H1 (cell line): Measurements from ENCODE around the gene KRTAP10-3. TPM values are rescaled to one million over a fixed set of nuclear protein-coding genes. Genes with fewer than 3 reads are reported as not detected.

Source experiments
- CTCF ChIA-PET: fragments of 300-600 bp; sonication (Branson Sonifier 250); formaldehyde crosslinking; loops from one replicate; lab custom pipeline; 2021; ENCODE audit not compliant: partially characterized antibody; lab: Charles Lee
- POLR2A ChIA-PET: fragments of 300-600 bp; sonication (Branson Sonifier 250); formaldehyde crosslinking; loops from one replicate; lab custom pipeline; 2021; ENCODE audit warnings: inconsistent platforms; ENCODE audit not compliant: partially characterized antibody; lab: Charles Lee
- DNase-seq, 2 experiments: peaks; one replicate each; pipeline versions ENCODE4 v3.0.0 to v3.0.0-alpha.2; 2010 to 2022; ENCODE audit warnings: low spot score in 2 of 2, low read depth in 1 of 2, mixed read lengths in 1 of 2
- FAIRE-seq: peaks from 2 replicates; lab custom pipeline; 2011; peaks lifted over from hg19 to GRCh38; lab: Jason Lieb, UNC
- H2AFZ ChIP-seq: 2 replicates; pipeline ENCODE4 v1.8.1; 2012; ENCODE audit warnings: low read length, inconsistent platforms
- H2AK5ac ChIP-seq: 2 replicates; pipeline ENCODE4 v1.6.1; 2013; ENCODE audit warnings: low read depth, low read length
- H2BK120ac ChIP-seq: replicated peaks from 2 replicates; pipeline ENCODE3; 2013; ENCODE audit warnings: low read depth, low read length, inconsistent platforms
- H2BK12ac ChIP-seq: 2 replicates; pipeline ENCODE4 v1.6.1; 2013; ENCODE audit warnings: low read depth, low read length
- H2BK15ac ChIP-seq: 2 replicates; pipeline ENCODE4 v1.6.1; 2013; ENCODE audit warnings: low read length
- H2BK20ac ChIP-seq: 2 replicates; pipeline ENCODE4 v1.6.1; 2013; ENCODE audit warnings: low read length
- H2BK5ac ChIP-seq: 2 replicates; pipeline ENCODE4 v1.6.1; 2013; ENCODE audit warnings: low read depth, low read length
- H3K14ac ChIP-seq: 2 replicates; pipeline ENCODE4 v1.6.1; 2013; ENCODE audit warnings: inconsistent platforms; ENCODE audit not compliant: insufficient read length
- H3K18ac ChIP-seq: 2 replicates; pipeline ENCODE4 v1.6.1; 2013; ENCODE audit warnings: low read length; ENCODE audit errors: extremely low read depth
- H3K23ac ChIP-seq: 2 replicates; pipeline ENCODE4 v1.6.1; 2013; ENCODE audit warnings: inconsistent platforms; ENCODE audit not compliant: insufficient read length
- H3K23me2 ChIP-seq: 2 replicates; pipeline ENCODE4 v1.6.1; 2013; ENCODE audit warnings: low read depth, low read length
- H3K27ac ChIP-seq: 2 replicates; pipeline ENCODE4 v1.6.1; 2011; ENCODE audit warnings: low read depth, low read length, inconsistent platforms
- H3K27me3 ChIP-seq, 4 experiments: replicated peaks in 1 of 4; 1 replicate in 1 of 4; 2 replicates in 3 of 4; pipeline versions ENCODE4 v1.6.1 to v1.8.1; 2011 to 2013; ENCODE audit warnings: low read length in 3 of 4, mild to moderate bottlenecking in 3 of 4, inconsistent platforms in 2 of 4, mixed read lengths in 2 of 4, moderate library complexity in 1 of 4; ENCODE audit not compliant: control insufficient read depth in 3 of 4, insufficient read depth in 3 of 4; ENCODE audit errors: extremely low read depth in 1 of 4
- H3K36me3 ChIP-seq, 4 experiments: 2 replicates each; pipeline versions ENCODE4 v1.6.1 to v1.8.1; 2011 to 2013; ENCODE audit warnings: mild to moderate bottlenecking in 4 of 4, low read length in 3 of 4, moderate library complexity in 2 of 4, control low read depth in 1 of 4, inconsistent platforms in 1 of 4; ENCODE audit not compliant: insufficient read depth in 4 of 4, control insufficient read depth in 2 of 4
- H3K4ac ChIP-seq: replicated peaks from 2 replicates; pipeline ENCODE3; 2013; ENCODE audit warnings: low read length, low read depth, mixed read lengths, inconsistent platforms; ENCODE audit not compliant: insufficient read length
- H3K4me1 ChIP-seq, 4 experiments: replicated peaks in 1 of 4; 1 replicate in 1 of 4; 2 replicates in 3 of 4; pipeline versions ENCODE4 v1.6.1 to v1.8.1; 2011 to 2013; ENCODE audit warnings: low read length in 3 of 4, inconsistent platforms in 2 of 4, mixed read lengths in 1 of 4; ENCODE audit not compliant: insufficient read depth in 4 of 4, control insufficient read depth in 3 of 4
- H3K4me2 ChIP-seq, 2 experiments: 2 replicates each; pipeline versions ENCODE4 v1.6.1 to v1.8.1; 2011 to 2013; ENCODE audit warnings: low read depth in 2 of 2, low read length in 2 of 2, control low read depth in 1 of 2, inconsistent platforms in 1 of 2, mild to moderate bottlenecking in 1 of 2; ENCODE audit not compliant: insufficient read depth in 1 of 2
- H3K4me3 ChIP-seq, 4 experiments: fragments of 200-600, 300-600 bp in 1 of 4; sonication (generic), shearing (Covaris generic), sonication (Bioruptor Twin) in 1 of 4; 2 replicates each; pipeline versions ENCODE4 v1.5.1 to v1.8.1; 2011 to 2016; ENCODE audit warnings: low read length in 4 of 4, low read depth in 3 of 4, control low read depth in 2 of 4, inconsistent platforms in 2 of 4, mild to moderate bottlenecking in 2 of 4, mixed read lengths in 1 of 4, moderate library complexity in 1 of 4; ENCODE audit not compliant: insufficient read depth in 2 of 4; ENCODE audit errors: extremely low read depth in 1 of 4
- H3K56ac ChIP-seq: replicated peaks from 2 replicates; pipeline ENCODE3; 2013; ENCODE audit warnings: low read depth, mild to moderate bottlenecking, mixed read lengths, low read length, inconsistent platforms; ENCODE audit not compliant: insufficient read length
- H3K79me1 ChIP-seq: 2 replicates; pipeline ENCODE4 v1.6.1; 2013; ENCODE audit warnings: low read depth, low read length, control low read depth
- H3K79me2 ChIP-seq, 2 experiments: 2 replicates each; pipeline versions ENCODE4 v1.6.1 to v1.8.1; 2012 to 2013; ENCODE audit warnings: low read length in 2 of 2, mild to moderate bottlenecking in 2 of 2, inconsistent platforms in 1 of 2; ENCODE audit not compliant: insufficient read depth in 2 of 2, control insufficient read depth in 1 of 2
- H3K9ac ChIP-seq, 4 experiments: replicated peaks in 1 of 4; 1 replicate in 1 of 4; 2 replicates in 3 of 4; pipeline versions ENCODE4 v1.6.1 to v1.8.1; 2011 to 2013; ENCODE audit warnings: low read depth in 3 of 4, low read length in 3 of 4, control low read depth in 2 of 4, mild to moderate bottlenecking in 2 of 4, moderate library complexity in 2 of 4, inconsistent platforms in 1 of 4; ENCODE audit errors: extremely low read depth in 1 of 4
- H3K9me3 ChIP-seq, 2 experiments: 2 replicates each; pipeline versions ENCODE4 v1.6.1 to v1.8.1; 2012 to 2013; ENCODE audit warnings: mild to moderate bottlenecking in 2 of 2, moderate library complexity in 2 of 2, control low read depth in 1 of 2, inconsistent platforms in 1 of 2, low read depth in 1 of 2, low read length in 1 of 2, mixed read lengths in 1 of 2; ENCODE audit not compliant: insufficient read depth in 2 of 2
- H4K20me1 ChIP-seq, 2 experiments: replicated peaks in 1 of 2; 2 replicates each; pipeline versions ENCODE3 to v1.8.1; 2011 to 2013; ENCODE audit warnings: inconsistent platforms in 2 of 2, low read length in 2 of 2, mild to moderate bottlenecking in 1 of 2; ENCODE audit not compliant: insufficient read depth in 2 of 2, control insufficient read depth in 1 of 2
- H4K5ac ChIP-seq: 2 replicates; pipeline ENCODE4 v1.6.1; 2013; ENCODE audit warnings: low read length, low read depth, mixed read lengths, inconsistent platforms; ENCODE audit not compliant: insufficient read length
- H4K8ac ChIP-seq: 2 replicates; pipeline ENCODE4 v1.8.0; 2013; ENCODE audit warnings: mild to moderate bottlenecking, moderate library complexity, low read length, inconsistent platforms; ENCODE audit not compliant: insufficient read depth; ENCODE audit errors: extremely low read depth
- H4K91ac ChIP-seq: replicated peaks from 2 replicates; pipeline ENCODE3; 2013; ENCODE audit warnings: low read length, mixed read lengths, inconsistent platforms; ENCODE audit not compliant: insufficient read length
- GABPA ChIP-seq: IDR thresholded peaks from 2 replicates; pipeline ENCODE4 v1.6.1; 2011; ENCODE audit warnings: mild to moderate bottlenecking, low read length, moderate library complexity, borderline replicate concordance; ENCODE audit not compliant: insufficient read depth
- POLR2A ChIP-seq, 2 experiments: IDR thresholded peaks; 1 replicate in 1 of 2; 2 replicates in 1 of 2; pipeline ENCODE4 v1.6.1; 2011; ENCODE audit warnings: low read depth in 2 of 2, low read length in 2 of 2, mild to moderate bottlenecking in 2 of 2; ENCODE audit errors: control extremely low read depth in 1 of 2
- RBBP5 ChIP-seq: IDR thresholded peaks from 2 replicates; pipeline ENCODE4 v1.7.1; 2012; ENCODE audit warnings: low read depth, mild to moderate bottlenecking, inconsistent platforms, low read length, moderate library complexity, borderline replicate concordance
- SIN3A ChIP-seq, 2 experiments: IDR thresholded peaks in 1 of 2; conservative IDR thresholded peaks in 1 of 2; 2 replicates each; pipeline ENCODE4 v1.6.1; 2011 to 2012; ENCODE audit warnings: low read length in 2 of 2, improper control_type of control experiment in 1 of 2, low read depth in 1 of 2, mild to moderate bottlenecking in 1 of 2
- SP4 ChIP-seq: IDR thresholded peaks from 2 replicates; pipeline ENCODE4 v1.6.1; 2012; ENCODE audit warnings: low read length, inconsistent platforms
- SUZ12 ChIP-seq: fragments of 200-600 bp; sonication (generic); IDR thresholded peaks from 2 replicates; pipeline ENCODE4 v1.6.1; 2012; ENCODE audit warnings: mild to moderate bottlenecking, inconsistent platforms, low read length, moderate library complexity, mixed read lengths
- TAF1 ChIP-seq: IDR thresholded peaks from 2 replicates; pipeline ENCODE4 v1.6.1; 2011; ENCODE audit warnings: mild to moderate bottlenecking, low read depth, low read length
- TCF12 ChIP-seq: IDR thresholded peaks from 2 replicates; pipeline ENCODE4 v1.6.1; 2011; ENCODE audit warnings: low read depth, mild to moderate bottlenecking, low read length
- WGBS, 2 experiments: shearing (Covaris generic) in 1 of 2; methylation state at CpG; one replicate each; pipeline versions ENCODE4 v1.1.6 to v1.1.7; 2013 to 2015; ENCODE audit warnings: low lambda C conversion rate in 2 of 2, mixed read lengths in 2 of 2, inconsistent platforms in 1 of 2, low coverage in 1 of 2, missing lambda C conversion rate in 1 of 2; ENCODE audit not compliant: insufficient replicate concordance in 2 of 2, insufficient coverage in 1 of 2, insufficient read length in 1 of 2; ENCODE audit errors: extremely low coverage in 1 of 2, missing lambda C conversion rate in 1 of 2; 5-methylcytosine and 5-hydroxymethylcytosine counted together
- polyA plus RNA-seq, 7 experiments: library from polyadenylated mRNA; depleted of rRNA in 3 of 7; stranded (reverse) in 5 of 7; unstranded in 2 of 7; fragments of >200 nt in 5 of 7; fragments of 200-250 nt in 2 of 7; gene quantifications; 1 replicate in 5 of 7; 2 replicates in 1 of 7; 4 replicates in 1 of 7; pipeline versions ENCODE4 v1.2.1 to v1.2.3, GENCODE V29; 2011 to 2013; ENCODE audit warnings: missing spikeins in 2 of 7, mixed read lengths in 2 of 7
- total RNA-seq: library from RNA; stranded (reverse); fragmentation: NEBNext Ultra II Directional; extraction: Animal tissue kit (Norgen Biotek cat#: 25700); gene quantifications from 2 replicates; pipeline ENCODE4 v1.2.1, GENCODE V29; 2021
- TF ChIP-seq, protein P1 (sequence below): IDR thresholded peaks from 2 replicates; pipeline ENCODE4 v1.6.1; 2012; ENCODE audit warnings: inconsistent platforms

Gene KRTAP10-3
- total and polyA plus RNA-seq, 2 of the 8 experiments (the other 6 are each of a cell fraction or from before 2014, with no cell fraction given), result not detected

DNA sequence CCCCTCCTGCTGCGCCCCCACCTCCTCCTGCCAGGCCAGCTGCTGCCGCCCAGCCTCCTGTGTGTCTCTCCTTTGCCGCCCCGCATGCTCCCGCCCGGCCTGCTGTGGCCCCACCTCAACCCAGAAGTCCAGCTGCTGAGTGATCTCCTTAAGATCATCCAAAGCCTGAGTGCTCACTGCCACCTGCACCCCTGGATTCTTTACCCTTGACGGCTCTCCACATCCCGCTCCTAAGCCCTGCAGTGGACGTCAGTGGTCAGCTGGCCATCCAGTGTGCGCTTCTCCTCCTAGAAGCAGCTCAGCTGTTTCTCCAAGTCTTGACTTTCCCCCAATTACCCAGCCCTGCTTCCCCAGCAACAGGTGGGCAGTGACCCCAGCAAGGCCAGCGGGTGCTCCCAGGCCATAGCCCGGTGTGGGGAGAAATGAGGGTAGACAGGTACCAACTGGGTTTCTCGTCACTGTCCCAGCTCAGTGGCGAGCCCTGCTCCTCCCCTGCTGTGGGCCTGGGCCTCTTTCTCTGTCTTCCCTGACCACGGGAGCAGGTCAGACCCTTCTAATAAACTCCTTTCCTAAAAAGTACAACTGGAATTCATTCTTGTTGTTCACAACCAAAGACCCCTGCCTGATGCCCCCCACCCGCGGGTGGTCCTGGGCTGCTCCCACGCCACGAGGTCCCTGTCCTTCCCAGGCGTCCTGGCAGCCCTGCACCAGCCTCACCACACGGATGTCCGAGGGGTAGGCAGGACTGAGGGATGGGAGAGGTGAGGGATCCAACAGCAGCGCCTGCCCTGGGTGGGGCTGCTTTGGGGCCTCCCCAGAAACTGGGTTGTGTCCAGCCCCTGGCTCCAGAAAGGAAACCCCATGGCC, 43.2 kb upstream of the KRTAP10-3 start:
- no peaks in the 10 kb centered on the region; a peak in 1 of 8 replicates for H3K36me3 ChIP-seq
- no peaks in the 10 kb centered on the region for H3K79me1 ChIP-seq
- H3K4me1 ChIP-seq, result peaks cover 0 to 6% (median 2%) of the 10 kb centered on the region in 4 experiments; a peak in 4 of 7 replicates
- 81% methylated on average over 21 of the region's 23 CpGs; no CpG with 5 or more reads in 1 of the 2 experiments for WGBS, 2 experiments
- H4K91ac ChIP-seq, result peak overlapping the region; percentile 12
- H3K23me2 ChIP-seq, result 0 out of 2 replicates have a peak, but pooled peaks cover 2% of the 10 kb centered on the region
- no peak overlapping the region for H2BK15ac ChIP-seq
- peaks cover 0 to 5% of the 10 kb centered on the region in 2 experiments; a peak in 1 of 4 replicates for H3K9me3 ChIP-seq
- no peak overlapping the region for H2AFZ ChIP-seq
- H3K4me2 ChIP-seq, result no peak overlapping the region
- peak overlapping the region; percentile 37 for H4K5ac ChIP-seq
- no peak overlapping the region for H3K56ac ChIP-seq
- H3K18ac ChIP-seq, result peak overlapping the region; percentile 15; the same call in 1 of the 2 replicates
- H3K79me2 ChIP-seq, result no peaks in the 10 kb centered on the region
- no peaks in the 10 kb centered on the region for H4K20me1 ChIP-seq
- no peak overlapping the region for H3K27ac ChIP-seq
- no peak overlapping the region for H2BK5ac ChIP-seq
- H4K8ac ChIP-seq, result no peak overlapping the region
- H3K23ac ChIP-seq, result no peak overlapping the region
- no peak overlapping the region for H2BK20ac ChIP-seq
- H3K4me3 ChIP-seq, result no peak overlapping the region
- H3K27me3 ChIP-seq, result no peaks in the 10 kb centered on the region
- H3K4ac ChIP-seq, result no peak overlapping the region
- no peak overlapping the region for H3K9ac ChIP-seq
- ChIA-PET CTCF (interaction anchor here (0.6 to 1.8 kb wide), 4 partner anchors 12 to 140 kb away, joined by 3 to 13 read pairs (median 4); no protein-coding TSS in a partner anchor), POLR2A (interaction anchor here (1.2 kb wide), 1 partner anchor 50 kb away, joined by 3 read pairs; the partner anchor contains the start of gene KRTAP10-2)
- H2AK5ac ChIP-seq, result peak overlapping the region; percentile 1; the same call in 1 of the 2 replicates
- H2BK12ac ChIP-seq, result peak overlapping the region; percentile 75; the same call in 1 of the 2 replicates
- peak overlapping the region; percentile 33 for H2BK120ac ChIP-seq
- DNase-seq (peak in 1 of 2 experiments; percentile 43), FAIRE-seq (no peak)
- no peak overlapping the region for H3K14ac ChIP-seq
- no peak for TF ChIP-seq TCF12
- TF ChIP-seq GABPA, result no peak
- no peak for TF ChIP-seq SP4
- TF ChIP-seq, protein P1, sequence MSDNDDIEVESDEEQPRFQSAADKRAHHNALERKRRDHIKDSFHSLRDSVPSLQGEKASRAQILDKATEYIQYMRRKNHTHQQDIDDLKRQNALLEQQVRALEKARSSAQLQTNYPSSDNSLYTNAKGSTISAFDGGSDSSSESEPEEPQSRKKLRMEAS, result no peak
- TF ChIP-seq RBBP5, result no peak
- no peak for TF ChIP-seq SUZ12
- no peak for TF ChIP-seq SIN3A (conservative IDR thresholded peaks at IDR 0.05 in 1 of 2, IDR thresholded peaks at IDR 0.05 in 1 of 2; ENCODE audit: low read depth in 1 of 2, low read length in 2 of 2)
- no peak for TF ChIP-seq POLR2A (IDR thresholded peaks at IDR 0.05; ENCODE audit: control extremely low read depth in 1 of 2, low read depth in 2 of 2, low read length in 2 of 2)
- TF ChIP-seq TAF1, result no peak
